SK-N-SH treated with all-trans-retinoic acid at 6 μM for 48 hours (cell line): ENCODE results near the gene PRR36.

ENCODE experiments used
- RARB ChIP-seq: fragments of 250-450 bp; sonication (Bioruptor Pico); IDR thresholded peaks from 2 replicates; pipeline ENCODE4 v1.8.0; 2021; ENCODE audit warnings: mild to moderate bottlenecking, moderate library complexity
- ZFP30 ChIP-seq: fragments of 450-650 bp; formaldehyde crosslinking; IDR thresholded peaks from 2 replicates; pipeline ENCODE4 v1.5.0; 2022; ENCODE audit warnings: mild to moderate bottlenecking, moderate library complexity

DNA sequence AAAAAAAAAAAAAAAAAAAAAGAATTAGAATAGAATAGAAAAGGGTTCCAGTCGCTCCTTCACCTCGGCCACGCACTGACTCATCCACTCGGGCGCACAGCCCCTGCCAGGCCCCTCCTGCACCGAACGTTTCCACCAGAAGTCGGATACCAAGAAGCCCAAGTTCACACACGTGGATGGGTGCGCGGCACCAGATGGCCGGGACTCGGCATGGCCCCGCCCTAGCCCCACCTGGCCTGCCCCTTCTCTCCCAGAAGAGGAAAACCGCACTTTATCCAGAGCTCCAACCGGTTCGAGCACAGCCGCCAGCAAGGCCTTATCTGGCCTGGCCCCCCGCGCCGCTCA is 5.9 kb downstream of the PRR36 start:
- TF ChIP-seq RARB (CRISPR knock-in tag) (no peak), ZFP30 (CRISPR knock-in tag) (no peak)
